C4-2B (cell line): ENCODE measurements around the gene PLIN1.

Experiments used
- ZFX ChIP-seq: fragments of 450-650 bp; IDR thresholded peaks from 2 replicates; pipeline ENCODE4 v1.6.1; 2017
- TF ChIP-seq, protein P1 (sequence below): fragments of 450-650 bp; conservative IDR thresholded peaks from 2 replicates; pipeline ENCODE4 v1.5.1; 2017; ENCODE audit warnings: mild to moderate bottlenecking

- TF ChIP-seq, protein P1, sequence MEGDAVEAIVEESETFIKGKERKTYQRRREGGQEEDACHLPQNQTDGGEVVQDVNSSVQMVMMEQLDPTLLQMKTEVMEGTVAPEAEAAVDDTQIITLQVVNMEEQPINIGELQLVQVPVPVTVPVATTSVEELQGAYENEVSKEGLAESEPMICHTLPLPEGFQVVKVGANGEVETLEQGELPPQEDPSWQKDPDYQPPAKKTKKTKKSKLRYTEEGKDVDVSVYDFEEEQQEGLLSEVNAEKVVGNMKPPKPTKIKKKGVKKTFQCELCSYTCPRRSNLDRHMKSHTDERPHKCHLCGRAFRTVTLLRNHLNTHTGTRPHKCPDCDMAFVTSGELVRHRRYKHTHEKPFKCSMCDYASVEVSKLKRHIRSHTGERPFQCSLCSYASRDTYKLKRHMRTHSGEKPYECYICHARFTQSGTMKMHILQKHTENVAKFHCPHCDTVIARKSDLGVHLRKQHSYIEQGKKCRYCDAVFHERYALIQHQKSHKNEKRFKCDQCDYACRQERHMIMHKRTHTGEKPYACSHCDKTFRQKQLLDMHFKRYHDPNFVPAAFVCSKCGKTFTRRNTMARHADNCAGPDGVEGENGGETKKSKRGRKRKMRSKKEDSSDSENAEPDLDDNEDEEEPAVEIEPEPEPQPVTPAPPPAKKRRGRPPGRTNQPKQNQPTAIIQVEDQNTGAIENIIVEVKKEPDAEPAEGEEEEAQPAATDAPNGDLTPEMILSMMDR = no peak
- TF ChIP-seq ZFX = no peak
Observed at GRCh38 chr15:89666858-89667705, 12.1 kb downstream of the PLIN1 start.
